ENCODE data around the gene BLZF1. TPM values are rescaled to one million over a fixed set of nuclear protein-coding genes. Genes with fewer than 3 reads are reported as not detected.
A peak's percentile ranks its signal among the peaks of the same experiment; 100 is the strongest.

BLZF1 gene
- total RNA-seq, 1 experiment from 2014 or later, result 19.6 TPM

- intact Hi-C loops (cut with micrococcal nuclease; ENCODE audit: unreplicated experiment), result no loop called here
- H3K36me3 ChIP-seq (ENCODE audit: control insufficient read depth, insufficient read depth, low read length), result peaks cover 44% of the 10 kb centered on the region
These were observed 15.5 kb downstream of the BLZF1 start for GRCh38 chr1:169383449-169383848.

GRCh38 chr1:169387399-169387798 lies 19.4 kb downstream of the BLZF1 start:
- in situ Hi-C loops (cut with HindIII; ENCODE audit: low pct_unique_long_range_greater_than_20kb, low sequenced_read_pairs), result no loop called here
- no peak overlapping the region for H3K27ac ChIP-seq (ENCODE audit: low read length)
- H3K9me3 ChIP-seq (ENCODE audit: control insufficient read depth, insufficient read depth, low read depth, low read length), result no peaks in the 10 kb centered on the region
- peaks cover 26% of the 10 kb centered on the region for H3K36me3 ChIP-seq (ENCODE audit: control insufficient read depth, insufficient read depth, low read length)
- POLR2A ChIA-PET, result no interaction called here
- no peaks in the 10 kb centered on the region for H3K4me1 ChIP-seq (ENCODE audit: control insufficient read depth, insufficient read depth, low read length)
- DNase-seq (ENCODE audit: low read depth, low spot score) (no peak), ATAC-seq (no peak)
- BruUV-seq (replicated peaks), result TSS peak; percentile 27
- no peaks in the 10 kb centered on the region for H3K27me3 ChIP-seq (ENCODE audit: control insufficient read depth, insufficient read depth, low read length)
- no peak overlapping the region for H3K4me3 ChIP-seq (ENCODE audit: low read depth in 2 of 2, low read length in 2 of 2)
- CTCF ChIA-PET, result no interaction called here
- TF ChIP-seq POLR2AphosphoS5 (IDR thresholded peaks at IDR 0.05; ENCODE audit: low read depth, low read length) (no peak), SIN3A (IDR thresholded peaks at IDR 0.05; ENCODE audit: borderline replicate concordance, insufficient read depth, low read depth, low read length) (no peak), TCF7L2 (IDR thresholded peaks at IDR 0.05; ENCODE audit: low read depth, low read length) (no peak), REST (IDR thresholded peaks at IDR 0.05; ENCODE audit: insufficient read depth in 1 of 2, low read depth in 2 of 2, low read length in 1 of 2) (no peak)
- TF ChIP-seq, protein P1, sequence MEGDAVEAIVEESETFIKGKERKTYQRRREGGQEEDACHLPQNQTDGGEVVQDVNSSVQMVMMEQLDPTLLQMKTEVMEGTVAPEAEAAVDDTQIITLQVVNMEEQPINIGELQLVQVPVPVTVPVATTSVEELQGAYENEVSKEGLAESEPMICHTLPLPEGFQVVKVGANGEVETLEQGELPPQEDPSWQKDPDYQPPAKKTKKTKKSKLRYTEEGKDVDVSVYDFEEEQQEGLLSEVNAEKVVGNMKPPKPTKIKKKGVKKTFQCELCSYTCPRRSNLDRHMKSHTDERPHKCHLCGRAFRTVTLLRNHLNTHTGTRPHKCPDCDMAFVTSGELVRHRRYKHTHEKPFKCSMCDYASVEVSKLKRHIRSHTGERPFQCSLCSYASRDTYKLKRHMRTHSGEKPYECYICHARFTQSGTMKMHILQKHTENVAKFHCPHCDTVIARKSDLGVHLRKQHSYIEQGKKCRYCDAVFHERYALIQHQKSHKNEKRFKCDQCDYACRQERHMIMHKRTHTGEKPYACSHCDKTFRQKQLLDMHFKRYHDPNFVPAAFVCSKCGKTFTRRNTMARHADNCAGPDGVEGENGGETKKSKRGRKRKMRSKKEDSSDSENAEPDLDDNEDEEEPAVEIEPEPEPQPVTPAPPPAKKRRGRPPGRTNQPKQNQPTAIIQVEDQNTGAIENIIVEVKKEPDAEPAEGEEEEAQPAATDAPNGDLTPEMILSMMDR (IDR thresholded peaks at IDR 0.05), result no peak
- intact Hi-C loops (cut with micrococcal nuclease; ENCODE audit: unreplicated experiment), result no loop called here

More at GRCh38 chr1:169383449-169383848, 15.5 kb downstream of the BLZF1 start:
- no peak overlapping the region for H3K4me3 ChIP-seq (ENCODE audit: low read depth in 2 of 2, low read length in 2 of 2)
- H3K27ac ChIP-seq (ENCODE audit: low read length), result no peak overlapping the region
- ATAC-seq (no peak), DNase-seq (ENCODE audit: low read depth, low spot score) (no peak)
- ChIA-PET CTCF (no interaction called here), POLR2A (no interaction called here)
- no TSS peak for BruUV-seq (replicated peaks)
- H3K4me1 ChIP-seq (ENCODE audit: control insufficient read depth, insufficient read depth, low read length), result no peaks in the 10 kb centered on the region
- H3K9me3 ChIP-seq (ENCODE audit: control insufficient read depth, insufficient read depth, low read depth, low read length), result no peaks in the 10 kb centered on the region
- TF ChIP-seq SIN3A (IDR thresholded peaks at IDR 0.05; ENCODE audit: borderline replicate concordance, insufficient read depth, low read depth, low read length), result no peak
- no peak for TF ChIP-seq POLR2AphosphoS5 (IDR thresholded peaks at IDR 0.05; ENCODE audit: low read depth, low read length)
- TF ChIP-seq REST (IDR thresholded peaks at IDR 0.05; ENCODE audit: insufficient read depth in 1 of 2, low read depth in 2 of 2, low read length in 1 of 2), result no peak
- TF ChIP-seq, protein P1 (IDR thresholded peaks at IDR 0.05), result no peak
- H3K27me3 ChIP-seq (ENCODE audit: control insufficient read depth, insufficient read depth, low read length), result no peaks in the 10 kb centered on the region
- in situ Hi-C loops (cut with HindIII; ENCODE audit: low pct_unique_long_range_greater_than_20kb, low sequenced_read_pairs), result no loop called here
